ENCODE results near the gene PTPRR.

The PTPRR gene

DNA sequence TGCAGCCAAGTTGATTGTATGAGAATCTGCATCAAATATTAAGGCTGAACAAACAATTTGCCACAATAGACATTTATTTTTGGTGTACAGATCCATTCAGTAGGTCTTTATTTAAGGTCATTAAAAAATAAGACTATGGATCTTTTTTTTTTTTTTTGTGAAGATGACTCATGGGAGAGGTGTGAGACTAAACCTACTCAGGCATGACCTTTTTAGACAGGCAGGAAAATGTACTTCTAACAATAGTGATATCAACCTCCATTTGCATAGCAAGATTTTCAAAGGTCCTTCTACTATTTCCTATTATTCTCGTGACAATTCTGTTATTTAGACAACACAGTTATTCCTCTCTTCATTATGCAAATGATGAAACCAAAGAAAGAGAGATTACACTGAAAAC lies 39.9 kb upstream of the PTPRR start:
- H3K9me3 ChIP-seq (ENCODE audit: control insufficient read depth, insufficient read depth, low read length) = peaks cover 4% of the 10 kb centered on the region; the same call in 1 of the 2 replicates
- no peaks in the 10 kb centered on the region for H3K36me3 ChIP-seq (ENCODE audit: control insufficient read depth, low read length)
- peak overlapping the region; percentile 66 for H3K27ac ChIP-seq (ENCODE audit: low read depth, low read length)
- H3K9me2 ChIP-seq (replicated peaks; ENCODE audit: control insufficient read depth, low read length) = no peaks in the 10 kb centered on the region
- peaks cover 56% of the 10 kb centered on the region for H3K4me1 ChIP-seq (ENCODE audit: control insufficient read depth, low read length)
- no peaks in the 10 kb centered on the region for H3K79me2 ChIP-seq (ENCODE audit: control insufficient read depth, low read length)
- no peaks in the 10 kb centered on the region for H3K27me3 ChIP-seq (ENCODE audit: control insufficient read depth, low read length)
- H4K20me1 ChIP-seq (ENCODE audit: control insufficient read depth, insufficient read depth, low read depth, low read length) = no peaks in the 10 kb centered on the region
- H3F3A ChIP-seq (ENCODE audit: control insufficient read depth, insufficient read depth) = peaks cover 17% of the 10 kb centered on the region
- peak overlapping the region; percentile 53 for H3K4me3 ChIP-seq (ENCODE audit: low read length)
- H3K4me2 ChIP-seq (ENCODE audit: low read length) = peak overlapping the region; percentile 84
- no peak for TF ChIP-seq EZH2phosphoT487 (IDR thresholded peaks at IDR 0.05; ENCODE audit: borderline replicate concordance, low read length)
- TF ChIP-seq, protein P1, sequence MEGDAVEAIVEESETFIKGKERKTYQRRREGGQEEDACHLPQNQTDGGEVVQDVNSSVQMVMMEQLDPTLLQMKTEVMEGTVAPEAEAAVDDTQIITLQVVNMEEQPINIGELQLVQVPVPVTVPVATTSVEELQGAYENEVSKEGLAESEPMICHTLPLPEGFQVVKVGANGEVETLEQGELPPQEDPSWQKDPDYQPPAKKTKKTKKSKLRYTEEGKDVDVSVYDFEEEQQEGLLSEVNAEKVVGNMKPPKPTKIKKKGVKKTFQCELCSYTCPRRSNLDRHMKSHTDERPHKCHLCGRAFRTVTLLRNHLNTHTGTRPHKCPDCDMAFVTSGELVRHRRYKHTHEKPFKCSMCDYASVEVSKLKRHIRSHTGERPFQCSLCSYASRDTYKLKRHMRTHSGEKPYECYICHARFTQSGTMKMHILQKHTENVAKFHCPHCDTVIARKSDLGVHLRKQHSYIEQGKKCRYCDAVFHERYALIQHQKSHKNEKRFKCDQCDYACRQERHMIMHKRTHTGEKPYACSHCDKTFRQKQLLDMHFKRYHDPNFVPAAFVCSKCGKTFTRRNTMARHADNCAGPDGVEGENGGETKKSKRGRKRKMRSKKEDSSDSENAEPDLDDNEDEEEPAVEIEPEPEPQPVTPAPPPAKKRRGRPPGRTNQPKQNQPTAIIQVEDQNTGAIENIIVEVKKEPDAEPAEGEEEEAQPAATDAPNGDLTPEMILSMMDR (IDR thresholded peaks at IDR 0.05; ENCODE audit: low read depth, low read length, poor library complexity, severe bottlenecking) = no peak

- TF ChIP-seq, protein P1 (IDR thresholded peaks at IDR 0.05; ENCODE audit: low read depth, low read length, poor library complexity, severe bottlenecking) = no peak
- no peak for TF ChIP-seq EZH2phosphoT487 (IDR thresholded peaks at IDR 0.05; ENCODE audit: borderline replicate concordance, low read length)
- Histone ChIP-seq H3K4me3 (ENCODE audit: low read length) (no peak overlapping the region), H3K27me3 (ENCODE audit: control insufficient read depth, low read length) (no peaks in the 10 kb centered on the region), H3K9me2 (replicated peaks; ENCODE audit: control insufficient read depth, low read length) (no peaks in the 10 kb centered on the region), H4K20me1 (ENCODE audit: control insufficient read depth, insufficient read depth, low read depth, low read length) (no peaks in the 10 kb centered on the region), H3K4me1 (ENCODE audit: control insufficient read depth, low read length) (peaks cover 18% of the 10 kb centered on the region), H3K27ac (ENCODE audit: low read depth, low read length) (no peak overlapping the region), H3F3A (ENCODE audit: control insufficient read depth, insufficient read depth) (no peaks in the 10 kb centered on the region), H3K79me2 (ENCODE audit: control insufficient read depth, low read length) (no peaks in the 10 kb centered on the region), H3K9me3 (ENCODE audit: control insufficient read depth, insufficient read depth, low read length) (peaks cover 4% of the 10 kb centered on the region; the same call in 1 of the 2 replicates), H3K36me3 (ENCODE audit: control insufficient read depth, low read length) (no peaks in the 10 kb centered on the region), H3K4me2 (ENCODE audit: low read length) (no peak overlapping the region)
Measured at GRCh38 chr12:70955415-70955814, 34.9 kb upstream of the PTPRR start.

DNA sequence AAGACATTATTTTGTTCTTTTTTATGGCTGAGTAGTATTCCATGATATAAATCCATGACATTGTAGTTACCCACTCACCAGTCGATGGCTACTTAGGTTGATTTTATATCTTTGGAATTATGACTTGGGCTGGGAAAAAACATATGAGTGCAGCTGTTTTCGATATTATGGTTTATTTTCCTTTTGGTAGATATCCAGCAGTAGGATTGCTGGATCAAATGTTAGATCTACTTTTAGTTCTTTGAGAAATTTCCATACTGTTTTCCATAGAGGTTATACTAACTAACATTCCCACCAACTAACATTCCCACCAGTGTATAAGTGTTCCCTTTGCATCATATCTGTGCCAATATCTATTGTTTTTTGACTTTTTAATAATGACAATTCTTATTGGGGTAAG lies 29.9 kb upstream of the PTPRR start:
- TF ChIP-seq, protein P1 (IDR thresholded peaks at IDR 0.05; ENCODE audit: low read depth, low read length, poor library complexity, severe bottlenecking) = no peak
- no peak for TF ChIP-seq EZH2phosphoT487 (IDR thresholded peaks at IDR 0.05; ENCODE audit: borderline replicate concordance, low read length)
- Histone ChIP-seq H4K20me1 (ENCODE audit: control insufficient read depth, insufficient read depth, low read depth, low read length) (no peaks in the 10 kb centered on the region), H3K4me1 (ENCODE audit: control insufficient read depth, low read length) (peaks cover 8% of the 10 kb centered on the region), H3K79me2 (ENCODE audit: control insufficient read depth, low read length) (no peaks in the 10 kb centered on the region), H3K27ac (ENCODE audit: low read depth, low read length) (no peak overlapping the region), H3K4me3 (ENCODE audit: low read length) (no peak overlapping the region), H3K9me3 (ENCODE audit: control insufficient read depth, insufficient read depth, low read length) (no peaks in the 10 kb centered on the region), H3K9me2 (replicated peaks; ENCODE audit: control insufficient read depth, low read length) (no peaks in the 10 kb centered on the region), H3K4me2 (ENCODE audit: low read length) (no peak overlapping the region), H3K36me3 (ENCODE audit: control insufficient read depth, low read length) (no peaks in the 10 kb centered on the region), H3F3A (ENCODE audit: control insufficient read depth, insufficient read depth) (no peaks in the 10 kb centered on the region), H3K27me3 (ENCODE audit: control insufficient read depth, low read length) (no peaks in the 10 kb centered on the region)

DNA sequence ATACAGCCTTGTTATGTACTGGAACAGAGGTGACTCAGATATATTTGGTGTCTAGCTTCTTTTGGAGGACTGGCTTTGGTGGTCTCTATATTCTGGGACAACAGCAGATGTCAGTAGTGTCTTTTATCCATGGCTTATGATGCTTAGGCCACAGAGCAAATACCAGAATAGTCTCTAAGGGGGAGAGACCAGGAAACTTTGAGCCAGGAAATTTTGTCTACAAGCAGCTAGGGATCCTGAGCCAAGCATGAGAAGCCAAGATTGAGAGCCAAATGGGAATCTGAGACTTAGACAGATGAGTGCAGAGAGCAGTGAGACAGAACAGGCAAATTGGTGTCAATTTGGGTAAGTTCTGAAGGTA lies 28.4 kb upstream of the PTPRR start:
- H4K20me1 ChIP-seq (ENCODE audit: control insufficient read depth, insufficient read depth, low read depth, low read length) = no peaks in the 10 kb centered on the region
- H3K4me3 ChIP-seq (ENCODE audit: low read length) = no peak overlapping the region
- H3K4me2 ChIP-seq (ENCODE audit: low read length) = no peak overlapping the region
- H3K79me2 ChIP-seq (ENCODE audit: control insufficient read depth, low read length) = no peaks in the 10 kb centered on the region
- no peaks in the 10 kb centered on the region for H3K36me3 ChIP-seq (ENCODE audit: control insufficient read depth, low read length)
- H3K9me2 ChIP-seq (replicated peaks; ENCODE audit: control insufficient read depth, low read length) = no peaks in the 10 kb centered on the region
- peaks cover 4% of the 10 kb centered on the region for H3K4me1 ChIP-seq (ENCODE audit: control insufficient read depth, low read length)
- no peaks in the 10 kb centered on the region for H3F3A ChIP-seq (ENCODE audit: control insufficient read depth, insufficient read depth)
- no peaks in the 10 kb centered on the region for H3K27me3 ChIP-seq (ENCODE audit: control insufficient read depth, low read length)
- TF ChIP-seq, protein P1 (IDR thresholded peaks at IDR 0.05; ENCODE audit: low read depth, low read length, poor library complexity, severe bottlenecking) = no peak
- TF ChIP-seq EZH2phosphoT487 (IDR thresholded peaks at IDR 0.05; ENCODE audit: borderline replicate concordance, low read length) = no peak
- no peak overlapping the region for H3K27ac ChIP-seq (ENCODE audit: low read depth, low read length)
- no peaks in the 10 kb centered on the region for H3K9me3 ChIP-seq (ENCODE audit: control insufficient read depth, insufficient read depth, low read length)

Measured in DOHH2 (cell line).